Epithelial cell of esophagus (primary cell): ENCODE data around the gene CDH3.

Source experiments
- DNase-seq: peaks from one replicate; pipeline ENCODE4 v3.0.0; 2010; ENCODE audit warnings: low read depth
- H3K4me3 ChIP-seq: 2 replicates; pipeline ENCODE4 v1.5.1; 2011; ENCODE audit warnings: mild to moderate bottlenecking, low read length, control low read depth
- TF ChIP-seq, protein P1 (sequence below): IDR thresholded peaks from 2 replicates; pipeline ENCODE4 v1.5.1; 2011; ENCODE audit warnings: low read depth, mild to moderate bottlenecking, low read length, control low read depth, inconsistent platforms; ENCODE audit not compliant: insufficient read depth; ENCODE audit errors: missing control alignments

The CDH3 gene

DNA sequence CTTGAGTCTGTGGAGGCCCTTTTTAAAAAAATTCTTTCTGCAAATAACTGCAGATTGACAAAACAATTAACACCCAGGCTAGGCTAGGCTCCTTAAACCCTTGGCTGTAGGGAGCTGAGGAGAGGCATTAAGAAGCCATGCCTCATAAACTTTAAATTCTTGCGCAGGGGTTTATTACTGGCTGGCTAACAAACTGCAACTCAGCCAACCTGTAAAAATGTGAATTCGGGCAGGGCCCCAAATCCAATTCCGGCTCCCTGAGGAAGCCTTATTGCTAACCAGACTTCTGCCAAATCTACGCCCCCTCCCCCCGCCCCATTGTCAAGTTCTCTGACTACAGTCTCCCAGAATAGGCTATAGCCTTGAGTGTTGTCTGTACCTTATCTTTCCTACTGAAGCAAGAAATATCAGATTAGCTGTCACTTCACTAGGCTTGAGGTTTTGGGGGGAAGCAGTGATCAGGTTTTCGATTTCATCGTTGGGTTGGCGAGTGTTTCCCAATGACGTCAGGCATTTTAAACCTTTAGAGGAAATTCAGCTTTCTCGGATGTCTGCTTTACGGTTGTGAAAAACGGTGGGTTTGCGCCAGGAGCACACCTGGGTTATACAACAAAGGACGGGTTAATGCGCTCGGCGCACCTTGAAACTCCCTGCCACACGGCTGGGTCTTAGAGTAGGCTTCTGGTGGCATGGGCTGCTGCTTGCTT lies 2.0 kb downstream of the CDH3 start:
- TF ChIP-seq, protein P1, sequence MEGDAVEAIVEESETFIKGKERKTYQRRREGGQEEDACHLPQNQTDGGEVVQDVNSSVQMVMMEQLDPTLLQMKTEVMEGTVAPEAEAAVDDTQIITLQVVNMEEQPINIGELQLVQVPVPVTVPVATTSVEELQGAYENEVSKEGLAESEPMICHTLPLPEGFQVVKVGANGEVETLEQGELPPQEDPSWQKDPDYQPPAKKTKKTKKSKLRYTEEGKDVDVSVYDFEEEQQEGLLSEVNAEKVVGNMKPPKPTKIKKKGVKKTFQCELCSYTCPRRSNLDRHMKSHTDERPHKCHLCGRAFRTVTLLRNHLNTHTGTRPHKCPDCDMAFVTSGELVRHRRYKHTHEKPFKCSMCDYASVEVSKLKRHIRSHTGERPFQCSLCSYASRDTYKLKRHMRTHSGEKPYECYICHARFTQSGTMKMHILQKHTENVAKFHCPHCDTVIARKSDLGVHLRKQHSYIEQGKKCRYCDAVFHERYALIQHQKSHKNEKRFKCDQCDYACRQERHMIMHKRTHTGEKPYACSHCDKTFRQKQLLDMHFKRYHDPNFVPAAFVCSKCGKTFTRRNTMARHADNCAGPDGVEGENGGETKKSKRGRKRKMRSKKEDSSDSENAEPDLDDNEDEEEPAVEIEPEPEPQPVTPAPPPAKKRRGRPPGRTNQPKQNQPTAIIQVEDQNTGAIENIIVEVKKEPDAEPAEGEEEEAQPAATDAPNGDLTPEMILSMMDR, result no peak
- DNase-seq, result peak; percentile 31
- peak overlapping the region; percentile 88 for H3K4me3 ChIP-seq

DNA sequence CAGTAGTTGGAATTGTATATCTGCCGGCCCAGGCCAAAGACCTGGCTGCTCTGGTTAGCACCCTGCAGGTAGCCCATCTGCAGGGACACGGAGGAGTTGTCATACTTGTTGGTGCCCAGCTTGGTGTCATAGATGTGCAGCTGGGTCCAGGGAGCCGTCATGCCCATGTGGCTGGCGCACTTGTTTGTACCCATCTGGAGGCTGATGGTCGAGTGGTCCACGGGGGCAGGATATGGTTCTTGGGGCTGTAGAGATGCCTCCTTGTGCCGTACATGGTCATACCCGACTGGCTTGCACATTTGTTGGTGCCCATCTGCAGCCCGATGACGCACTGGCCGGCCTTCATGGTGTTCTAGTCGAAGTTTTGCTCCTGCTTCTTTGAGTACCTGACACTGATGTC lies 6.0 kb downstream of the CDH3 start:
- no peak overlapping the region for H3K4me3 ChIP-seq
- DNase-seq, result no peak
- TF ChIP-seq, protein P1, result no peak

DNA sequence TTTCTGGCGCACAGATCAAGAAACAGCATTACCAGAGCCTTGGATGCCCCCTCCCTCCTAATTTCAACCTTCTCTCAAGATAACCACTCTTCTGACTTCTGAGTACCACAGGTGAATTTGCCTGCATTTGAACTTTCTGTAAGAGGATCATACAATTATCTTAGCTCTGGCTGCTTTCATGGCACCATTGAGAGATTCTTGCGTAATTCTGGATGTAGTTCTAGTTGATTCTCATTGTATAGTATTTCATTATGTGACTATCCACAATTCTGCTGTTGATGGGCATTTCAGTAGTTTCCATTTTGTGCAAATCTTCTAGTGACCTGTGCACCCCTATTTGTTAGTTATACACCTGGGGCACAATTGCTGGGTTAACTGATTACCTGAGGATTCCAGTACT lies 7.5 kb downstream of the CDH3 start:
- TF ChIP-seq, protein P1, result no peak
- DNase-seq, result no peak
- no peak overlapping the region for H3K4me3 ChIP-seq

DNA sequence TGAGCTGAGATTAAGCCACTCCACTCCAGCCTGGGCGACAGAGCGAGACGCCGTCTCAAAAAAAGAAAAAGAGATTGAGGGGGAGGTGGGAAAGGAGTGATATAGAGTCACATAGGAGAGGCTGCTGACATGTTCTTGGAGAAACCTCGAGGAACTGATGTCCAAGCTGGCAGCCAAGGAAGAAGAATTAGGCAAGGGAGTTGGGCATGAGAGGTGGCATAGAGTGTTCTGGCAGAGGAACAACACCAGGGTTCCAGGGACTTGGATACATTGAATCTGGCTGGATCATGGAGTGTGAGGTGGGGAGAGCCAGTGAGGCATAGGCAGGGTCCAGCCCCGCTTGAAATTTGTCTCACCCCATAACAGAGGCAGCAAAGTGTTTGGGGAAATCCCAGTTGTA lies 10.7 kb downstream of the CDH3 start:
- DNase-seq, result peak; percentile 21
- TF ChIP-seq, protein P1, result no peak
- H3K4me3 ChIP-seq, result no peak overlapping the region

DNA sequence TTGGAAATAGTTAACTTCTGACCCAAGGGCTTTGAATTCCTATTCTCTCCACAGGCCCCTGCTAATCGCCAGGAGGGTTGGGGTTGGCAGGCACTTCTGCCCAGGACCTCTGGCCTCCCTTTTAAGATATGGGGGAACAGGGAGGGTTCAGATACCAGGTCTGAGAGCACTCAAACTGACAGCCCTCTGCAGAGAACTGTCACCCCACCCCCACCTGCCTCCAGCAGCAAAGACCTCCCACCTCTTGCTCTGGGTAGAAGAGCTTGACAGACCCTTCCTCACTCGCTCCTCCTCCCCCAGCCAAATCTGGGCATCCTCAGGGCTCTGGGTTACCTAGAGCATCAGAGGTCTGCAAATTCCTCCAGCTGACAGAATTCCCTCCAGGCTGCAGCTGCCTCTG lies 11.6 kb downstream of the CDH3 start:
- TF ChIP-seq, protein P1, result no peak
- DNase-seq, result peak; percentile 22
- no peak overlapping the region for H3K4me3 ChIP-seq

DNA sequence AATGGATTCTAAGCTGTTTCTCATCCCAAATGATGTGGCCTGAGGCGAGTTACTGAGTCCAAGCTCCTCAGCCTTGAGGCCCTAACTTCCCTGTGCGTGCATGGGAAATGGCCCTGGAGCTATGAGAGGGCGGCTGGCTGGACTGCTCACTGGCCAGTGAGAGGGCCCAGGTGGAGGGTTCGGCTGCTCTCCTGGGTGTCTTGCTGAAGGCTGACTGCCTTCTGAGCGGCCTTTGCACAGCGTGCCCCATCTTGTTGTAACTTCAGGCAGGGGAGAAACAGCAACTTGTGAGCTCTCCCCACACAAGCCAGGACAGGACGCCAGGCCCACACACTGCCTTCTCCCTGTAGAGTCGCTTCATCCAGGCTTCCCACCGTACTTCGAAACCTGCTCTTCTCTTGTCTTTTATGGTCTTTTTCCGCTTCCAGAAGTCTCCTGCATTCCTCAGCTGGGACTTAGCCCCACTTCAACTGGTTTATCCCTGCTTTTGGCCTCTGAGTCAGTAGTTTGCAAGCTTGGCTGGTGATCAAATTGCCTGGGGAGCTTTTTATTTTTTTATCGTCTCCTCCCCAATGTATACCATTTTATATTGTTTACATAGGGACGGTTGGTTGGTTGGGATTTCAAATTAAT lies 13.3 kb downstream of the CDH3 start:
- TF ChIP-seq, protein P1, result no peak
- peak; percentile 99 for DNase-seq
- H3K4me3 ChIP-seq, result no peak overlapping the region

DNA sequence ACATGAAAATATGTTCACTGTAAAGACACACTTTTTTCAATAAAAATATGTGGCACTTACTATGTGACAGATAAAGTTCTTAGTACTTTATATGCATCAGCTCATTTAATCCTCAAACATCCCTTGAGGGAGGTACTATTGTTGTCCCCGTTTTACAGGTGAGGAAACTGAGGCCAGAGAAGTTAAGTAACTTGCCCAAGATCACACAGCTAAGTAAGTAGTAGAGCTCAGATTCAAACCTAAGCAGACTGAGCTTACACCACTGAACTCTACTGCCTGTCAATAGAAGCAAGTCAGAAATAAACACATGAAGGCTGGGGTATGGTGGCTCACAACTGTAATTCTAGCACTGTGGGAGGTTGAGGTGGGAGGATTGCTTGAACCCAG lies 13.9 kb downstream of the CDH3 start:
- H3K4me3 ChIP-seq, result no peak overlapping the region
- TF ChIP-seq, protein P1, result no peak
- no peak for DNase-seq
